WERI-Rb-1 (cell line): ENCODE measurements around the gene LRP1.

Experiments used
- DNase-seq: peaks from one replicate; pipeline ENCODE4 v3.0.0-alpha.2; 2020
- H3K27ac ChIP-seq: fragments of 250-450 bp; sonication (Bioruptor Pico); 2 replicates; pipeline ENCODE4 v1.5.1; 2020; ENCODE audit warnings: mild to moderate bottlenecking, moderate library complexity
- H3K27me3 ChIP-seq: fragments of 250-450 bp; sonication (Bioruptor Pico); 2 replicates; pipeline ENCODE4 v1.5.1; 2021; ENCODE audit warnings: mild to moderate bottlenecking, low read depth, moderate library complexity; ENCODE audit not compliant: insufficient read depth, severe bottlenecking
- H3K36me3 ChIP-seq: fragments of 250-450 bp; sonication (Bioruptor Pico); 2 replicates; pipeline ENCODE4 v1.5.1; 2020; ENCODE audit warnings: mild to moderate bottlenecking, moderate library complexity
- H3K4me3 ChIP-seq: 2 replicates; pipeline ENCODE4 v1.5.1; 2011; ENCODE audit warnings: low read depth, mild to moderate bottlenecking, control low read depth, low read length
- H3K9me3 ChIP-seq: fragments of 250-450 bp; sonication (Bioruptor Pico); 2 replicates; pipeline ENCODE4 v1.5.1; 2021; ENCODE audit warnings: mild to moderate bottlenecking, moderate library complexity; ENCODE audit not compliant: severe bottlenecking
- TF ChIP-seq, protein P1 (sequence below): IDR thresholded peaks from 2 replicates; pipeline ENCODE4 v1.5.1; 2011; ENCODE audit warnings: low read depth, mild to moderate bottlenecking, control low read depth, inconsistent platforms, low read length

LRP1 gene

DNA sequence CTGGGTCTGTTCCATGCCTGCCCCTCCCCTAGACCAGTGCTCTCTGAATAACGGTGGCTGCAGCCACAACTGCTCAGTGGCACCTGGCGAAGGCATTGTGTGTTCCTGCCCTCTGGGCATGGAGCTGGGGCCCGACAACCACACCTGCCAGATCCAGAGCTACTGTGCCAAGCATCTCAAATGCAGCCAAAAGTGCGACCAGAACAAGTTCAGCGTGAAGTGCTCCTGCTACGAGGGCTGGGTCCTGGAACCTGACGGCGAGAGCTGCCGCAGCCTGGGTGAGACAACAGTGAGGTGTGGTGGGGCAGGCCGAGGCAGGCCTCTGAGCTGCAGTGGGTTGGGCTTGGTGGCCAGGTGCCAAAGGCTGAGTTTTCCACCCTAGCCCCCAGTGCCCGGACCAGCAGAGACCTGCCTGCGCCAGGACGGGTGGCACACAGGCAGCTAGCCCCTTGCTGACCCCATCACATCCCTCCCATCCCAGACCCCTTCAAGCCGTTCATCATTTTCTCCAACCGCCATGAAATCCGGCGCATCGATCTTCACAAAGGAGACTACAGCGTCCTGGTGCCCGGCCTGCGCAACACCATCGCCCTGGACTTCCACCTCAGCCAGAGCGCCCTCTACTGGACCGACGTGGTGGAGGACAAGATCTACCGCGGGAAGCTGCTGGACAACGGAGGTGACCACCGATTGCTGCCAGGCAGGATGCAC lies 47.3 kb downstream of the LRP1 start:
- no peak overlapping the region for H3K4me3 ChIP-seq

DNA sequence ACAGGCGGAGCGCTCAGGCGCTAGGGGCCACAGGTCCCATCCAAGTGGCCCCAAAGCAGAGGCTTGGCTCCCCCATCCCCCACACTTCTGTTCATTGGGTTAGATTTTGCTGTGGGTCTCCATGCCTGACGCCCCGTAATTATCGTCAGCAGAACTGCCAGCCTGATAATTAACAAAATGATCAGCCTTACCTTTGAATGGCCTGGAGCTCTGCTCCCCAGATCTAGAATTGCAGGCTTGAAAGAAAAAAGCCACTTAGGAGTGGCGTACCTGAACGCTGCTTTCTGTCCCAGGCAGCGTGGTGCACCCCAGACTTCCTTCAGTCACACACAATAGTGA lies 47.8 kb downstream of the LRP1 start:
- H3K4me3 ChIP-seq: no peak overlapping the region
- no peak for DNase-seq
- peaks cover 2% of the 10 kb centered on the region for H3K36me3 ChIP-seq
- H3K9me3 ChIP-seq: no peaks in the 10 kb centered on the region
- TF ChIP-seq, protein P1, sequence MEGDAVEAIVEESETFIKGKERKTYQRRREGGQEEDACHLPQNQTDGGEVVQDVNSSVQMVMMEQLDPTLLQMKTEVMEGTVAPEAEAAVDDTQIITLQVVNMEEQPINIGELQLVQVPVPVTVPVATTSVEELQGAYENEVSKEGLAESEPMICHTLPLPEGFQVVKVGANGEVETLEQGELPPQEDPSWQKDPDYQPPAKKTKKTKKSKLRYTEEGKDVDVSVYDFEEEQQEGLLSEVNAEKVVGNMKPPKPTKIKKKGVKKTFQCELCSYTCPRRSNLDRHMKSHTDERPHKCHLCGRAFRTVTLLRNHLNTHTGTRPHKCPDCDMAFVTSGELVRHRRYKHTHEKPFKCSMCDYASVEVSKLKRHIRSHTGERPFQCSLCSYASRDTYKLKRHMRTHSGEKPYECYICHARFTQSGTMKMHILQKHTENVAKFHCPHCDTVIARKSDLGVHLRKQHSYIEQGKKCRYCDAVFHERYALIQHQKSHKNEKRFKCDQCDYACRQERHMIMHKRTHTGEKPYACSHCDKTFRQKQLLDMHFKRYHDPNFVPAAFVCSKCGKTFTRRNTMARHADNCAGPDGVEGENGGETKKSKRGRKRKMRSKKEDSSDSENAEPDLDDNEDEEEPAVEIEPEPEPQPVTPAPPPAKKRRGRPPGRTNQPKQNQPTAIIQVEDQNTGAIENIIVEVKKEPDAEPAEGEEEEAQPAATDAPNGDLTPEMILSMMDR: no peak
- no peaks in the 10 kb centered on the region for H3K27me3 ChIP-seq
- H3K27ac ChIP-seq: no peak overlapping the region

More for the DNA sequence above, 47.3 kb downstream of the LRP1 start:
- DNase-seq: peak; percentile 92
- H3K36me3 ChIP-seq: peaks cover 2% of the 10 kb centered on the region
- H3K27me3 ChIP-seq: no peaks in the 10 kb centered on the region
- TF ChIP-seq, protein P1: peak; percentile 95
- no peak overlapping the region for H3K27ac ChIP-seq
- no peaks in the 10 kb centered on the region for H3K9me3 ChIP-seq

DNA sequence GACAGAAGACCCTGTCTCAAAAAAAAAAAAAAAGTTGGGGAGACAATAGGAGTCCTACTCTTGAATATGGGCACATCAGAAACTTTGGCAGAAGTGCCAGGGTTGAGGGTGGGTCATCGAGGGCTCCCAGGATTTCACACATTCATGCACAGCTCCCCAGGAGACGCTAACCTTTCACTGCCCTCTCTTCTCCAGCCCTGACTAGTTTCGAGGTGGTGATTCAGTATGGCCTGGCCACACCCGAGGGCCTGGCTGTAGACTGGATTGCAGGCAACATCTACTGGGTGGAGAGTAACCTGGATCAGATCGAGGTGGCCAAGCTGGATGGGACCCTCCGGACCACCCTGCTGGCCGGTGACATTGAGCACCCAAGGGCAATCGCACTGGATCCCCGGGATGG lies 48.6 kb downstream of the LRP1 start:
- H3K36me3 ChIP-seq: peaks cover 2% of the 10 kb centered on the region
- no peak overlapping the region for H3K4me3 ChIP-seq

DNA sequence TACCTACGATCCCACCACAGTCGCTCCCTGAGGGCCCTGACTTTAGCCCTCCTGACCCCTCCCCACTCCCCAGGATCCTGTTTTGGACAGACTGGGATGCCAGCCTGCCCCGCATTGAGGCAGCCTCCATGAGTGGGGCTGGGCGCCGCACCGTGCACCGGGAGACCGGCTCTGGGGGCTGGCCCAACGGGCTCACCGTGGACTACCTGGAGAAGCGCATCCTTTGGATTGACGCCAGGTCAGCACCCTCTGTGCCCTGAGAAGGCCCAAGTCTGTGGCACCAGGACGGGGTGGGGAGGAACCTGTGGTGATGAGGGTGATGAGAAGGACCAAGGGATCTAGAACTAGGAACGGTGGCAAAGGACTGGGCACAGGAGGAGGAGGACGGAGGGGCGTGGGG lies 49.1 kb downstream of the LRP1 start:
- Histone ChIP-seq H3K9me3 (no peaks in the 10 kb centered on the region), H3K27ac (no peak overlapping the region), H3K36me3 (peaks cover 2% of the 10 kb centered on the region), H3K4me3 (no peak overlapping the region), H3K27me3 (no peaks in the 10 kb centered on the region)
- TF ChIP-seq, protein P1: no peak
- DNase-seq: no peak

More for the DNA sequence above, 48.6 kb downstream of the LRP1 start:
- DNase-seq: no peak
- no peaks in the 10 kb centered on the region for H3K9me3 ChIP-seq
- no peaks in the 10 kb centered on the region for H3K27me3 ChIP-seq
- TF ChIP-seq, protein P1: no peak
- no peak overlapping the region for H3K27ac ChIP-seq

DNA sequence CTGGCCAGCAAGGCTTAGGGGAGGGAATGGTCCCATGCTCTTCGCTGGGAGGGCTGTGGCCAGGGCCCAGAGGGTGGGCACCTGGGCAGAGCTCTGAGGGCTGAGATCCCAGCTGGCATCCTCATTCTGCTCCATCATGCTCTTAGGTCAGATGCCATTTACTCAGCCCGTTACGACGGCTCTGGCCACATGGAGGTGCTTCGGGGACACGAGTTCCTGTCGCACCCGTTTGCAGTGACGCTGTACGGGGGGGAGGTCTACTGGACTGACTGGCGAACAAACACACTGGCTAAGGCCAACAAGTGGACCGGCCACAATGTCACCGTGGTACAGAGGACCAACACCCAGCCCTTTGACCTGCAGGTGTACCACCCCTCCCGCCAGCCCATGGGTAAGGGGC lies 49.9 kb downstream of the LRP1 start:
- TF ChIP-seq, protein P1: no peak
- no peaks in the 10 kb centered on the region for H3K27me3 ChIP-seq
- no peaks in the 10 kb centered on the region for H3K9me3 ChIP-seq
- H3K4me3 ChIP-seq: no peak overlapping the region
- peaks cover 2% of the 10 kb centered on the region for H3K36me3 ChIP-seq
- DNase-seq: no peak
- H3K27ac ChIP-seq: no peak overlapping the region
